B cell (primary cell): ENCODE results near the gene RAX2. TPM values are rescaled to one million over a fixed set of nuclear protein-coding genes. Genes with fewer than 3 reads are reported as not detected.

Source experiments
- ATAC-seq: fragments of 200-7000 bp; cut with Tn5 transposase; one replicate; pipeline ENCODE4 v1.10.0; 2021; ENCODE audit warnings: low read depth, mild to moderate bottlenecking, moderate number of reproducible peaks, moderate library complexity
- CTCF ChIA-PET: fragments of 350-600 bp; sonication (Branson Sonifier 250); formaldehyde crosslinking; loops from one replicate; lab custom pipeline; 2021; ENCODE audit warnings: antibody characterized with exemption, inconsistent platforms; lab: Charles Lee
- POLR2A ChIA-PET: fragments of 350-600 bp; sonication (Branson Sonifier 250); formaldehyde crosslinking; loops from one replicate; lab custom pipeline; 2021; ENCODE audit warnings: antibody characterized with exemption; lab: Charles Lee
- DNase-seq: peaks from one replicate; pipeline ENCODE4 v3.0.0; 2013
- H2AFZ ChIP-seq: 2 replicates; pipeline ENCODE4 v1.6.1; 2012; ENCODE audit warnings: mild to moderate bottlenecking, low read depth, low read length; ENCODE audit not compliant: insufficient read depth, poor library complexity, severe bottlenecking
- H3K27ac ChIP-seq, 2 donors: 1 replicate in 1 of 2; 2 replicates in 1 of 2; pipeline ENCODE4 v1.5.1; 2012 to 2013; ENCODE audit warnings: low read length in 2 of 2, mild to moderate bottlenecking in 2 of 2, moderate library complexity in 1 of 2
- H3K27me3 ChIP-seq, 4 experiments: fragments of 200-600 bp in 1 of 4; sonication (generic) in 1 of 4; replicated peaks in 1 of 4; 1 replicate in 2 of 4; 2 replicates in 2 of 4; pipeline versions ENCODE4 v1.6.1 to v1.7.0; 2013 to 2016; ENCODE audit warnings: low read length in 3 of 4, mild to moderate bottlenecking in 2 of 4, mixed read lengths in 1 of 4, moderate library complexity in 1 of 4; ENCODE audit not compliant: insufficient read depth in 4 of 4, control insufficient read depth in 3 of 4; ENCODE audit errors: control extremely low read depth in 1 of 4
- H3K36me3 ChIP-seq, 2 experiments: replicated peaks in 1 of 2; 1 replicate in 1 of 2; 2 replicates in 1 of 2; pipeline versions ENCODE4 v1.6.1 to v1.7.1; 2013; ENCODE audit warnings: low read length in 1 of 2; ENCODE audit not compliant: insufficient read depth in 2 of 2, control insufficient read depth in 1 of 2; ENCODE audit errors: control extremely low read depth in 1 of 2, extremely low read depth in 1 of 2
- H3K4me1 ChIP-seq, 2 donors: fragments of 200-600 bp in 1 of 2; sonication (generic) in 1 of 2; 1 replicate in 1 of 2; 2 replicates in 1 of 2; pipeline versions ENCODE4 v1.5.1 to v1.6.1; 2013 to 2017; ENCODE audit warnings: low read length in 2 of 2; ENCODE audit not compliant: control insufficient read depth in 2 of 2, insufficient read depth in 2 of 2
- H3K4me2 ChIP-seq: replicated peaks from 2 replicates; pipeline ENCODE3; 2012; ENCODE audit warnings: mild to moderate bottlenecking, low read depth, low read length; ENCODE audit not compliant: poor library complexity, severe bottlenecking
- H3K4me3 ChIP-seq, 5 experiments: fragments of 200-600 bp in 1 of 5; sonication (generic) in 1 of 5; 1 replicate in 3 of 5; 2 replicates in 2 of 5; pipeline versions ENCODE4 v1.5.1 to v1.7.0; 2011 to 2016; ENCODE audit warnings: low read length in 4 of 5, mild to moderate bottlenecking in 4 of 5, low read depth in 2 of 5, control low read depth in 1 of 5, moderate library complexity in 1 of 5; ENCODE audit not compliant: insufficient read depth in 1 of 5; ENCODE audit errors: control extremely low read depth in 1 of 5, extremely low read depth in 1 of 5
- H3K79me2 ChIP-seq: fragments of 200-600 bp; sonication (generic); one replicate; pipeline ENCODE4 v1.6.0; 2016; ENCODE audit warnings: low read length; ENCODE audit not compliant: control insufficient read depth, insufficient read depth
- H3K9ac ChIP-seq: fragments of 200-600 bp; sonication (generic); 2 replicates; pipeline ENCODE4 v1.6.1; 2017; ENCODE audit warnings: mild to moderate bottlenecking, low read length, moderate library complexity
- H3K9me3 ChIP-seq, 3 donors: one replicate each; pipeline versions ENCODE4 v1.6.1 to v1.7.1; 2013; ENCODE audit warnings: low read length in 2 of 3; ENCODE audit not compliant: control insufficient read depth in 2 of 3, insufficient read depth in 1 of 3; ENCODE audit errors: control extremely low read depth in 1 of 3
- H4K20me1 ChIP-seq: 2 replicates; pipeline ENCODE4 v1.6.0; 2012; ENCODE audit warnings: mild to moderate bottlenecking, low read length; ENCODE audit not compliant: insufficient read depth, control insufficient read depth, poor library complexity, severe bottlenecking
- H3K27ac Mint-ChIP-seq: one replicate; pipeline ENCODE4 v1.8.0; 2021; ENCODE audit warnings: mixed read lengths
- H3K27me3 Mint-ChIP-seq: one replicate; pipeline ENCODE4 v1.8.0; 2021; ENCODE audit warnings: mixed read lengths
- H3K4me1 Mint-ChIP-seq: one replicate; pipeline ENCODE4 v1.8.0; 2021; ENCODE audit warnings: mixed read lengths
- H3K4me3 Mint-ChIP-seq: one replicate; pipeline ENCODE4 v1.8.0; 2021; ENCODE audit warnings: mixed read lengths
- H3K9me3 Mint-ChIP-seq: one replicate; pipeline ENCODE4 v1.8.0; 2022; ENCODE audit warnings: mixed read lengths; ENCODE audit not compliant: insufficient read depth
- CTCF ChIP-seq: fragments of 200-600 bp; IDR thresholded peaks from one replicate; pipeline ENCODE4 v1.8.0; 2022; ENCODE audit warnings: antibody characterized with exemption, mild to moderate bottlenecking
- EZH2 ChIP-seq: IDR thresholded peaks from 2 replicates; pipeline ENCODE4 v1.6.1; 2012; ENCODE audit warnings: borderline replicate concordance, low read depth, mild to moderate bottlenecking, moderate library complexity, low read length; ENCODE audit not compliant: insufficient read depth, poor library complexity, severe bottlenecking
- WGBS: methylation state at CpG from one replicate; pipeline ENCODE4 v1.1.5; 2013; ENCODE audit warnings: missing lambda C conversion rate; ENCODE audit not compliant: insufficient coverage; 5-methylcytosine and 5-hydroxymethylcytosine counted together
- intact Hi-C: fragments of 100-400 bp; cut with micrococcal nuclease; formaldehyde crosslinking; loops from one replicate; pipeline ENCODE4 v1.10.0; 2022
- polyA plus RNA-seq: library from polyadenylated mRNA; depleted of rRNA; stranded (reverse); fragments of >200 nt; gene quantifications from 2 replicates; pipeline ENCODE4 v1.2.3, GENCODE V29; 2012
- total RNA-seq, 2 donors: library from RNA; stranded (reverse); fragments of 120-200 nt in 1 of 2; gene quantifications; 1 replicate in 1 of 2; 2 replicates in 1 of 2; pipeline versions ENCODE4 v1.2.3 to v1.2.4, GENCODE V29; 2013 to 2022

Gene RAX2
- total and polyA plus RNA-seq, 2 donors (not counting 1 experiment from before 2014, with no cell fraction given), result not detected

GRCh38 chr19:3804429-3804828 lies 32.4 kb upstream of the RAX2 start:
- Histone ChIP-seq H3K9me3 (peaks cover 0 to 29% (median 0%) of the 10 kb centered on the region in 3 donors), H3K4me2 (no peak overlapping the region), H2AFZ (no peak overlapping the region), H3K4me1 (peaks cover 15 to 30% of the 10 kb centered on the region in 2 donors), H3K9ac (no peak overlapping the region), H3K4me3 (no peak overlapping the region), H3K27ac (no peak overlapping the region), H3K79me2 (no peaks in the 10 kb centered on the region), H3K36me3 (no peaks in the 10 kb centered on the region), H4K20me1 (no peaks in the 10 kb centered on the region), H3K27me3 (peaks cover 0 to 16% (median 7%) of the 10 kb centered on the region in 4 experiments)
- Mint-ChIP-seq H3K27ac (no peak overlapping the region), H3K4me1 (peaks cover 31% of the 10 kb centered on the region), H3K27me3 (peaks cover 10% of the 10 kb centered on the region), H3K9me3 (peaks cover 4% of the 10 kb centered on the region), H3K4me3 (no peak overlapping the region)
- no peak for ATAC-seq
- no peak for DNase-seq
- TF ChIP-seq CTCF (no peak), EZH2 (no peak)
- POLR2A ChIA-PET, result no interaction called here
- intact Hi-C loops, result no loop called here
- CTCF ChIA-PET, result interaction anchor here (1.2 kb wide), 1 partner anchor 18 kb away, joined by 3 read pairs; no protein-coding TSS in a partner anchor
- 92% methylated on average over 13 of the region's 13 CpGs for WGBS

- Histone ChIP-seq H3K27me3 (peaks cover 0 to 16% (median 7%) of the 10 kb centered on the region in 4 experiments), H3K36me3 (no peaks in the 10 kb centered on the region), H3K9ac (no peak overlapping the region), H2AFZ (no peak overlapping the region), H3K27ac (no peak overlapping the region), H3K4me1 (peaks cover 12 to 25% of the 10 kb centered on the region in 2 donors), H4K20me1 (no peaks in the 10 kb centered on the region), H3K4me2 (no peak overlapping the region), H3K9me3 (peaks cover 0 to 25% (median 0%) of the 10 kb centered on the region in 3 donors), H3K79me2 (no peaks in the 10 kb centered on the region), H3K4me3 (no peak overlapping the region)
- peaks cover 13% of the 10 kb centered on the region for H3K27me3 Mint-ChIP-seq
- peaks cover 30% of the 10 kb centered on the region for H3K4me1 Mint-ChIP-seq
- ChIA-PET POLR2A (no interaction called here), CTCF (no interaction called here)
- DNase-seq (no peak), ATAC-seq (no peak)
- no peak overlapping the region for H3K4me3 Mint-ChIP-seq
- intact Hi-C loops, result no loop called here
- WGBS, result 90% methylated on average over 8 of the region's 10 CpGs
- TF ChIP-seq CTCF (no peak), EZH2 (no peak)
- H3K9me3 Mint-ChIP-seq, result peaks cover 4% of the 10 kb centered on the region
- H3K27ac Mint-ChIP-seq, result no peak overlapping the region
Observed at GRCh38 chr19:3803986-3804385, 32.0 kb upstream of the RAX2 start.
